Lung (tissue), 12 donors: ENCODE data around the gene BYSL. TPM values are rescaled to one million over a fixed set of nuclear protein-coding genes. Genes with fewer than 3 reads are reported as not detected.

Experiments used
- ATAC-seq: fragments of 200-7000 bp; cut with Tn5 transposase; one replicate; pipeline ENCODE4 v1.9.1; 2020; ENCODE audit warnings: moderate number of reproducible peaks; ENCODE audit not compliant: insufficient read depth, low FRiP score
- DNase-seq, 3 donors: peaks; one replicate each; pipeline ENCODE4 v3.0.0-alpha.2; 2013 to 2017
- H3K27ac ChIP-seq, 2 donors: one replicate each; pipeline ENCODE4 v1.5.1; 2013; ENCODE audit warnings: mild to moderate bottlenecking in 2 of 2, moderate library complexity in 2 of 2, control low read depth in 1 of 2, inconsistent platforms in 1 of 2, low read depth in 1 of 2, low read length in 1 of 2
- H3K27me3 ChIP-seq, 3 donors: one replicate each; pipeline ENCODE4 v1.5.1; 2013; ENCODE audit warnings: low read length in 2 of 3; ENCODE audit not compliant: control insufficient read depth in 3 of 3, insufficient read depth in 3 of 3
- H3K36me3 ChIP-seq, 4 donors: one replicate each; pipeline ENCODE4 v1.5.1; 2013; ENCODE audit warnings: low read length in 4 of 4, mild to moderate bottlenecking in 1 of 4, moderate library complexity in 1 of 4; ENCODE audit not compliant: control insufficient read depth in 4 of 4, insufficient read depth in 4 of 4
- H3K4me1 ChIP-seq, 5 donors: one replicate each; pipeline ENCODE4 v1.5.1; 2013; ENCODE audit warnings: low read length in 5 of 5, mild to moderate bottlenecking in 2 of 5, moderate library complexity in 1 of 5; ENCODE audit not compliant: control insufficient read depth in 5 of 5, insufficient read depth in 5 of 5
- H3K4me3 ChIP-seq: one replicate; pipeline ENCODE4 v1.5.1; 2013; ENCODE audit warnings: mild to moderate bottlenecking, control low read depth, moderate library complexity
- H3K9ac ChIP-seq, 2 donors: one replicate each; pipeline ENCODE4 v1.5.1; 2013; ENCODE audit warnings: low read length in 2 of 2, control low read depth in 1 of 2; ENCODE audit not compliant: insufficient read depth in 1 of 2
- H3K9me3 ChIP-seq, 4 donors: one replicate each; pipeline ENCODE4 v1.5.1; 2013; ENCODE audit warnings: low read length in 3 of 4, mild to moderate bottlenecking in 1 of 4, moderate library complexity in 1 of 4; ENCODE audit not compliant: control insufficient read depth in 4 of 4, insufficient read depth in 3 of 4
- CTCF ChIP-seq: IDR thresholded peaks from 2 replicates; pipeline ENCODE4 v1.5.1; 2012; ENCODE audit warnings: mild to moderate bottlenecking; ENCODE audit errors: control extremely low read depth, extremely low read depth
- WGBS, 2 donors: extraction: QIAGEN DNeasy Blood & Tissue Kit; methylation state at CpG; one replicate each; pipeline ENCODE4 v1.1.7; 2013; 5-methylcytosine and 5-hydroxymethylcytosine counted together
- polyA plus RNA-seq, 2 donors: library from polyadenylated mRNA; stranded (reverse); fragments of 200-250 nt; gene quantifications; one replicate each; pipeline ENCODE4 v1.2.1, GENCODE V29; 2013
- total RNA-seq, 2 donors: library from RNA; depleted of rRNA in 1 of 2; stranded (reverse); fragments of >200 nt in 1 of 2; gene quantifications; one replicate each; pipeline ENCODE4 v1.2.1, GENCODE V29; 2014 to 2021
- donor health status: control.
- donor health status: control.
- donor health status: Bipolar disorder and iron deficiency.
- donor health status: healthy.
- donor health status: DM: yes; HTN: yes; CAD: no.

BYSL gene
- total and polyA plus RNA-seq, 4 donors = 8.8 to 20.4 (median 14.8) TPM

GRCh38 chr6:41966214-41966920 lies 45.1 kb downstream of the BYSL start:
- DNase-seq (no peak), ATAC-seq (no peak)
- Histone ChIP-seq H3K4me1 (peaks cover 0 to 23% (median 0%) of the 10 kb centered on the region in 5 donors), H3K27me3 (no peaks in the 10 kb centered on the region), H3K27ac (no peak overlapping the region), H3K4me3 (no peak overlapping the region), H3K36me3 (peaks cover 0 to 3% (median 0%) of the 10 kb centered on the region in 4 donors), H3K9me3 (no peaks in the 10 kb centered on the region), H3K9ac (no peak overlapping the region)
- no peak for TF ChIP-seq CTCF
- WGBS, 2 donors = 73 to 90% methylated on average over 4 to 5 of the region's 5 CpGs

GRCh38 chr6:41966961-41967311 lies 45.6 kb downstream of the BYSL start:
- no peak for TF ChIP-seq CTCF
- Histone ChIP-seq H3K9ac (no peak overlapping the region), H3K4me1 (peaks cover 0 to 20% (median 0%) of the 10 kb centered on the region in 5 donors), H3K27ac (no peak overlapping the region), H3K4me3 (no peak overlapping the region), H3K36me3 (peaks cover 0 to 3% (median 0%) of the 10 kb centered on the region in 4 donors), H3K9me3 (no peaks in the 10 kb centered on the region), H3K27me3 (no peaks in the 10 kb centered on the region)
- 38 to 54% methylated on average over 4 of the region's 4 CpGs for whole genome bisulfite sequencing, 2 donors
- ATAC-seq = no peak
- DNase-seq = no peak

DNA sequence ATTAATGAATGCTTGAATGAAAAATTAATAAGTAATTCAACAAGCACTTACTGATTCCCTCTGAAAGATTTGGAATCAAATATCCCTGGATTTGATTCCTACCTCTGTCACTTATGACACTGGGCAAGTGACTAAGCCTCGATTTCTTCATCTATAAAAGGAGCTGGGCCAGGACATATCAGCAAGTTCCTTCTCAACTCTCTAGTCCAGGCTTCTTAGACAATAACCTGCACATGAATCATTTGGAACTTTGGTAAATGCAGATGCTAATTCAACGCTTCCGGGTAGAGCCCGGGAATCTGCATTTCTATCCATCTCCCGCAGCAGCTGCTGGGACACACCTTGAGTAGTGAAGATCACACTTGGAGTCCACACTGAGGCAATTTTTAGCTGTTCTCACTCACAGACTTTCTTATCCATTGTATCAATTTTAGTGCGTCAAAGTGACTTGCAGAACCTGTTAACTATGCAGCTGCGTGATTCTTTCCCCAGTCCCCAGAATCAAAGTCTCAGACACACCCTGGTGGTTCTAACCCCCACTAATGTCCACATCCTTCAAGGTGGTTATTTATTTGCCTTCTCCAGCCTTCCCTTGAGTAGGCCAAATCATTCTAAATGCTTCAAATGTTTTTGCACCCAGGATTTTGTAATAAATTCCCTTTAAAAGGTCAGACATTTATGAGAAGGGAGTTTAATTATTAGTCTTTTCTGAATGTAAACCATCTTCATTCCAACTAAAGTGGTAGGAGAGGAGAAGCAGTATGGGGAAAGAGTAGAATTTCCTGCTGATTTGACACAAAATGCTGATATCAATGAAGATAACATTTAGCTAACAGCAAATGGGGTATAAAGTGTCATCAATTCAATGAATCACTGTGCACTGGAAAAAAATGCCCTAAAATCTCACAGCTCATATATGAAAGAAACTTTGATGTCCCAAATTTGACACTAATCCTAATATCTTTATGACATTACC lies 46.3 kb downstream of the BYSL start:
- H3K27me3 ChIP-seq = no peaks in the 10 kb centered on the region
- ATAC-seq (peak; percentile 64), DNase-seq (peak; percentile 40 to 69 (median 48))
- no peak for TF ChIP-seq CTCF
- 72 to 85% methylated on average over 7 of the region's 7 CpGs for WGBS, 2 donors
- H3K4me1 ChIP-seq = peaks cover 0 to 22% (median 0%) of the 10 kb centered on the region in 5 donors
- H3K4me3 ChIP-seq = no peak overlapping the region
- peaks cover 0 to 3% (median 0%) of the 10 kb centered on the region in 4 donors for H3K36me3 ChIP-seq
- no peaks in the 10 kb centered on the region for H3K9me3 ChIP-seq
- no peak overlapping the region for H3K9ac ChIP-seq
- H3K27ac ChIP-seq = no peak overlapping the region
